Keratinocyte (primary cell): ENCODE measurements around the gene YWHAH. TPM values are rescaled to one million over a fixed set of nuclear protein-coding genes. Genes with fewer than 3 reads are reported as not detected.

Source experiments
- DNase-seq: peaks from one replicate; pipeline ENCODE4 v3.0.0-alpha.2; 2011; ENCODE audit warnings: low read depth, missing footprints, low spot score
- FAIRE-seq: peaks from 2 replicates; lab custom pipeline; 2011; peaks lifted over from hg19 to GRCh38; lab: Jason Lieb, UNC
- H2AFZ ChIP-seq: 2 replicates; pipeline ENCODE4 v1.6.0; 2012; ENCODE audit warnings: low read length, control low read depth, inconsistent platforms; ENCODE audit not compliant: control insufficient read depth
- H3K27ac ChIP-seq: 2 replicates; pipeline ENCODE4 v1.5.1; 2011; ENCODE audit warnings: low read length; ENCODE audit not compliant: control insufficient read depth, insufficient read depth
- H3K27me3 ChIP-seq: 3 replicates; pipeline ENCODE4 v1.6.0; 2011; ENCODE audit warnings: low read length; ENCODE audit not compliant: control insufficient read depth, insufficient read depth; ENCODE audit errors: extremely low read depth
- H3K36me3 ChIP-seq, 2 experiments: 2 replicates in 1 of 2; 3 replicates in 1 of 2; pipeline ENCODE4 v1.5.1; 2011; ENCODE audit warnings: low read length in 2 of 2, mild to moderate bottlenecking in 1 of 2; ENCODE audit not compliant: control insufficient read depth in 2 of 2, insufficient read depth in 2 of 2; ENCODE audit errors: extremely low read depth in 1 of 2
- H3K4me1 ChIP-seq: 3 replicates; pipeline ENCODE4 v1.5.1; 2011; ENCODE audit warnings: low read length; ENCODE audit not compliant: control insufficient read depth, insufficient read depth; ENCODE audit errors: extremely low read depth
- H3K4me2 ChIP-seq: 3 replicates; pipeline ENCODE4 v1.6.0; 2011; ENCODE audit warnings: low read depth, low read length; ENCODE audit not compliant: control insufficient read depth, insufficient read depth; ENCODE audit errors: extremely low read depth
- H3K4me3 ChIP-seq, 3 experiments: fragments of 200-600 bp in 1 of 3; sonication (generic) in 1 of 3; 2 replicates in 2 of 3; 3 replicates in 1 of 3; pipeline ENCODE4 v1.5.1; 2011 to 2016; ENCODE audit warnings: low read length in 3 of 3, mild to moderate bottlenecking in 3 of 3, control low read depth in 2 of 3, inconsistent platforms in 1 of 3, low read depth in 1 of 3, mixed read lengths in 1 of 3, mixed run types in 1 of 3, moderate library complexity in 1 of 3; ENCODE audit not compliant: control insufficient read depth in 2 of 3, insufficient read depth in 2 of 3; ENCODE audit errors: extremely low read depth in 1 of 3
- H3K79me2 ChIP-seq: 2 replicates; pipeline ENCODE4 v1.6.0; 2012; ENCODE audit warnings: low read length; ENCODE audit not compliant: control insufficient read depth, insufficient read depth
- H3K9ac ChIP-seq: 3 replicates; pipeline ENCODE4 v1.6.0; 2011; ENCODE audit warnings: low read length; ENCODE audit not compliant: control insufficient read depth, insufficient read depth; ENCODE audit errors: extremely low read depth
- H3K9me1 ChIP-seq: 3 replicates; pipeline ENCODE4 v1.6.0; 2011; ENCODE audit warnings: low read length; ENCODE audit not compliant: control insufficient read depth, insufficient read depth; ENCODE audit errors: extremely low read depth
- H3K9me3 ChIP-seq: 2 replicates; pipeline ENCODE4 v1.5.1; 2012; ENCODE audit warnings: low read depth, low read length; ENCODE audit not compliant: control insufficient read depth
- H4K20me1 ChIP-seq: 3 replicates; pipeline ENCODE4 v1.6.0; 2011; ENCODE audit warnings: low read length; ENCODE audit not compliant: control insufficient read depth, insufficient read depth; ENCODE audit errors: extremely low read depth
- CTCF ChIP-seq, 3 experiments: IDR thresholded peaks in 1 of 3; conservative IDR thresholded peaks in 1 of 3; optimal IDR thresholded peaks in 1 of 3; 2 replicates in 2 of 3; 3 replicates in 1 of 3; pipeline versions ENCODE3 to v1.5.1; 2011; ENCODE audit warnings: low read length in 3 of 3, mild to moderate bottlenecking in 3 of 3, moderate library complexity in 2 of 3, control low read depth in 1 of 3, inconsistent platforms in 1 of 3; ENCODE audit not compliant: insufficient read depth in 2 of 3; ENCODE audit errors: extremely low read depth in 1 of 3
- EZH2 ChIP-seq: IDR thresholded peaks from one replicate; pipeline ENCODE4 v1.6.1; 2012; ENCODE audit warnings: inconsistent platforms, mild to moderate bottlenecking, low read length, moderate library complexity
- dilution Hi-C: fragments of 300-500 bp; cut with MboI; formaldehyde crosslinking; loops from one replicate; pipeline ENCODE4 v1.7.0; 2020; ENCODE audit warnings: low sequenced_read_pairs; ENCODE audit not compliant: extremely low pct_ligation_motif_present
- polyA plus RNA-seq, 5 experiments: library from polyadenylated mRNA; depleted of rRNA in 3 of 5; stranded (reverse) in 3 of 5; stranded (forward) in 1 of 5; unstranded in 1 of 5; fragments of >200 nt; gene quantifications; 1 replicate in 1 of 5; 2 replicates in 3 of 5; 3 replicates in 1 of 5; pipeline versions ENCODE4 v1.2.1 to v1.2.3, GENCODE V29; 2011 to 2012; ENCODE audit warnings: missing spikeins in 2 of 5, low read depth in 1 of 5, low replicate concordance in 1 of 5

YWHAH gene
- polyA plus RNA-seq, 1 donor (not counting 4 experiments of a cell fraction or from before 2014, with no cell fraction given), result 108 TPM

GRCh38 chr22:31991102-31991839 lies 46.9 kb downstream of the YWHAH start:
- H3K4me2 ChIP-seq, result no peak overlapping the region
- H3K9me1 ChIP-seq, result no peaks in the 10 kb centered on the region
- H3K79me2 ChIP-seq, result no peaks in the 10 kb centered on the region
- H3K4me3 ChIP-seq, result no peak overlapping the region
- TF ChIP-seq CTCF (optimal IDR thresholded peaks at IDR 0.05 in 1 of 3, IDR thresholded peaks at IDR 0.05 in 1 of 3, conservative IDR thresholded peaks at IDR 0.05 in 1 of 3; ENCODE audit: extremely low read depth in 1 of 3, insufficient read depth in 2 of 3, low read length in 3 of 3), result no peak
- no peaks in the 10 kb centered on the region for H3K36me3 ChIP-seq
- DNase-seq, result no peak
- dilution Hi-C loops, result no loop called here
- no peaks in the 10 kb centered on the region for H3K4me1 ChIP-seq
- H3K27ac ChIP-seq, result no peak overlapping the region
- no peak overlapping the region for H3K9ac ChIP-seq
- H4K20me1 ChIP-seq, result no peaks in the 10 kb centered on the region
- FAIRE-seq, result no peak
- H2AFZ ChIP-seq, result no peak overlapping the region
- H3K9me3 ChIP-seq, result no peaks in the 10 kb centered on the region
- H3K27me3 ChIP-seq, result peaks cover 11% of the 10 kb centered on the region

- Histone ChIP-seq H3K27ac (no peak overlapping the region), H3K4me3 (no peak overlapping the region), H3K9me3 (no peaks in the 10 kb centered on the region), H3K9ac (no peak overlapping the region), H2AFZ (no peak overlapping the region), H3K4me2 (no peak overlapping the region), H3K9me1 (no peaks in the 10 kb centered on the region), H3K27me3 (peaks cover 16% of the 10 kb centered on the region), H3K79me2 (no peaks in the 10 kb centered on the region), H4K20me1 (no peaks in the 10 kb centered on the region), H3K4me1 (no peaks in the 10 kb centered on the region), H3K36me3 (no peaks in the 10 kb centered on the region)
- TF ChIP-seq EZH2 (no peak), CTCF (optimal IDR thresholded peaks at IDR 0.05 in 1 of 3, IDR thresholded peaks at IDR 0.05 in 1 of 3, conservative IDR thresholded peaks at IDR 0.05 in 1 of 3; ENCODE audit: extremely low read depth in 1 of 3, insufficient read depth in 2 of 3, low read length in 3 of 3) (peak in 1 of 3 experiments; percentile 12)
- dilution Hi-C loops, result no loop called here
- FAIRE-seq (no peak), DNase-seq (no peak)
These were observed 50.7 kb downstream of the YWHAH start for GRCh38 chr22:31995046-31995445.
